ELR (cell line): ENCODE results near the gene FARP2.

Experiments
- DNase-seq: peaks from one replicate; pipeline ENCODE4 v3.0.0-alpha.2; 2015; ENCODE audit warnings: low read depth

Gene FARP2

GRCh38 chr2:241532733-241533601 is 176.9 kb downstream of the FARP2 start:
- DNase-seq: no peak

- no peak for DNase-seq
These were observed 178.2 kb downstream of the FARP2 start for GRCh38 chr2:241534293-241534692.

- no peak for DNase-seq
These were observed 178.8 kb downstream of the FARP2 start for GRCh38 chr2:241534701-241535375.

GRCh38 chr2:241535871-241536655 is 180.0 kb downstream of the FARP2 start:
- no peak for DNase-seq

GRCh38 chr2:241538838-241539615 is 182.9 kb downstream of the FARP2 start:
- DNase-seq: no peak

GRCh38 chr2:241539616-241540374 is 183.7 kb downstream of the FARP2 start:
- no peak for DNase-seq

- DNase-seq: peak; percentile 30
These were observed 184.3 kb downstream of the FARP2 start for GRCh38 chr2:241540401-241540770.

- peak; percentile 73 for DNase-seq
These were observed 184.9 kb downstream of the FARP2 start for GRCh38 chr2:241540771-241541561.

- no peak for DNase-seq
These were observed 185.6 kb downstream of the FARP2 start for GRCh38 chr2:241541564-241542277.

- no peak for DNase-seq
These were observed 186.2 kb downstream of the FARP2 start for GRCh38 chr2:241542278-241542605.
